GM18508 (cell line): Measurements from ENCODE around the gene KLHDC3.
"Not testable (repeated sequence)": the region's sequence is repeated elsewhere in the genome, so short reads cannot be mapped to it uniquely, and the experiment has no call there.

Experiments
- ATAC-seq: cut with Tn5 transposase; IDR thresholded peaks from one replicate; pipeline ENCODE4 v1.9.1; 2021; ENCODE audit warnings: moderate number of reproducible peaks; ENCODE audit not compliant: insufficient read depth, unreplicated experiment

KLHDC3 gene

GRCh38 chr6:42987533-42988451 lies 26.3 kb upstream of the KLHDC3 start:
- ATAC-seq: no peak

GRCh38 chr6:42988486-42989020 lies 25.5 kb upstream of the KLHDC3 start:
- ATAC-seq: no peak

- no peak for ATAC-seq
These were observed 24.1 kb upstream of the KLHDC3 start for GRCh38 chr6:42989923-42990322.

- ATAC-seq: no peak
These were observed 20.6 kb upstream of the KLHDC3 start for GRCh38 chr6:42993445-42993844.

GRCh38 chr6:42996513-42996912 lies 17.5 kb upstream of the KLHDC3 start:
- no peak for ATAC-seq

- not testable (repeated sequence) for ATAC-seq
These were observed 15.8 kb upstream of the KLHDC3 start for GRCh38 chr6:42998205-42998604.

- no peak for ATAC-seq
These were observed 12.2 kb upstream of the KLHDC3 start for GRCh38 chr6:43001843-43002242.

- ATAC-seq: no peak
These were observed 8.2 kb upstream of the KLHDC3 start for GRCh38 chr6:43005844-43006243.

GRCh38 chr6:43006251-43006650 lies 7.8 kb upstream of the KLHDC3 start:
- ATAC-seq: no peak

GRCh38 chr6:43007126-43007525 lies 6.9 kb upstream of the KLHDC3 start:
- ATAC-seq: no peak

GRCh38 chr6:43009124-43009523 lies 4.9 kb upstream of the KLHDC3 start:
- no peak for ATAC-seq

GRCh38 chr6:43011207-43011606 lies 2.8 kb upstream of the KLHDC3 start:
- ATAC-seq: no peak

- no peak for ATAC-seq
These were observed 1.7 kb upstream of the KLHDC3 start for GRCh38 chr6:43012364-43012763.

- no peak for ATAC-seq
These were observed 779 bp upstream of the KLHDC3 start for GRCh38 chr6:43013097-43013842.

- ATAC-seq: no peak
These were observed 423 bp downstream of the KLHDC3 start for GRCh38 chr6:43014434-43014909.

GRCh38 chr6:43016176-43016942 lies 2.3 kb downstream of the KLHDC3 start:
- no peak for ATAC-seq

- no peak for ATAC-seq
These were observed 2.9 kb downstream of the KLHDC3 start for GRCh38 chr6:43016943-43017334.

GRCh38 chr6:43019152-43019551 lies 5.1 kb downstream of the KLHDC3 start:
- ATAC-seq: no peak

- ATAC-seq: no peak
These were observed 6.1 kb downstream of the KLHDC3 start for GRCh38 chr6:43020052-43020705.

GRCh38 chr6:43020847-43021246 lies 6.8 kb downstream of the KLHDC3 start:
- ATAC-seq: no peak
